ENCODE data around the gene CLDN19. TPM values are rescaled to one million over a fixed set of nuclear protein-coding genes. Genes with fewer than 3 reads are reported as not detected.
A peak's percentile ranks its signal among the peaks of the same experiment; 100 is the strongest.

Gene CLDN19
- total RNA-seq, 5 donors from 2014 or later (not counting 1 experiment from before 2014, with no cell fraction given), result 0.18 TPM; not detected in 4

GRCh38 chr1:42748461-42749410 lies 8.7 kb upstream of the CLDN19 start:
- WGBS (ENCODE audit: insufficient coverage), result 94% methylated on average over 11 of the region's 14 CpGs
- ATAC-seq (replicated peaks in 1 of 4), result no peak

GRCh38 chr1:42748021-42748420 lies 8.0 kb upstream of the CLDN19 start:
- POLR2A ChIA-PET, result no interaction called here
- ATAC-seq (replicated peaks in 1 of 4) (no peak), DNase-seq (no peak)
- H3K36me3 ChIP-seq (ENCODE audit: control insufficient read depth in 2 of 2, extremely low read depth in 1 of 2, insufficient read depth in 1 of 2, low read length in 1 of 2), result peaks cover 8 to 62% of the 10 kb centered on the region in 2 donors
- 93% methylated on average over 9 of the region's 10 CpGs for WGBS (ENCODE audit: insufficient coverage)
- H3K9me3 ChIP-seq, result no peaks in the 10 kb centered on the region
- Mint-ChIP-seq H3K36me3 (peaks cover 42% of the 10 kb centered on the region), H3K4me1 (no peaks in the 10 kb centered on the region), H3K9me3 (peaks cover 0 to 5% (median 0%) of the 10 kb centered on the region in 3 donors), H3K27ac (no peak overlapping the region), H3K27me3 (no peaks in the 10 kb centered on the region), H3K4me3 (no peak overlapping the region)
- no peak overlapping the region for H3K27ac ChIP-seq (ENCODE audit: low read length)
- H3K4me1 ChIP-seq (ENCODE audit: control insufficient read depth in 1 of 2, extremely low read depth in 1 of 2, insufficient read depth in 2 of 2, low read length in 2 of 2), result peaks cover 0 to 2% of the 10 kb centered on the region in 2 experiments
- CTCF ChIA-PET, result interaction anchor here in 1 of 2 donors (0.6 kb wide), 1 partner anchor 1710 kb away, joined by 8 read pairs; no protein-coding TSS in a partner anchor
- H3K27me3 ChIP-seq (replicated peaks in 1 of 2; ENCODE audit: control insufficient read depth in 2 of 2, extremely low read depth in 1 of 2, insufficient read depth in 2 of 2, low read length in 1 of 2), result no peaks in the 10 kb centered on the region
- H3K4me3 ChIP-seq (ENCODE audit: control insufficient read depth in 1 of 2, extremely low read depth in 1 of 2, low read length in 1 of 2), result no peak overlapping the region

More at GRCh38 chr1:42748461-42749410, 8.7 kb upstream of the CLDN19 start:
- Histone ChIP-seq H3K9me3 (no peaks in the 10 kb centered on the region), H3K27me3 (replicated peaks in 1 of 2; ENCODE audit: control insufficient read depth in 2 of 2, extremely low read depth in 1 of 2, insufficient read depth in 2 of 2, low read length in 1 of 2) (no peaks in the 10 kb centered on the region), H3K36me3 (ENCODE audit: control insufficient read depth in 2 of 2, extremely low read depth in 1 of 2, insufficient read depth in 1 of 2, low read length in 1 of 2) (peaks cover 8 to 67% of the 10 kb centered on the region in 2 donors), H3K4me1 (ENCODE audit: control insufficient read depth in 1 of 2, extremely low read depth in 1 of 2, insufficient read depth in 2 of 2, low read length in 2 of 2) (peaks cover 0 to 2% of the 10 kb centered on the region in 2 experiments), H3K27ac (ENCODE audit: low read length) (no peak overlapping the region), H3K4me3 (ENCODE audit: control insufficient read depth in 1 of 2, extremely low read depth in 1 of 2, low read length in 1 of 2) (no peak overlapping the region)
- no peak overlapping the region for H3K4me3 Mint-ChIP-seq
- peaks cover 0 to 5% (median 0%) of the 10 kb centered on the region in 3 donors for H3K9me3 Mint-ChIP-seq
- DNase-seq, result no peak
- no peaks in the 10 kb centered on the region for H3K4me1 Mint-ChIP-seq
- CTCF ChIA-PET, result interaction anchor here (0.6 to 0.8 kb wide), 3 partner anchors 171 to 1860 kb away, joined by 3 to 8 read pairs (median 4); no protein-coding TSS in a partner anchor
- H3K27me3 Mint-ChIP-seq, result no peaks in the 10 kb centered on the region
- peaks cover 46% of the 10 kb centered on the region for H3K36me3 Mint-ChIP-seq
- H3K27ac Mint-ChIP-seq, result peak overlapping the region in 1 of 2 donors; percentile 29
- POLR2A ChIA-PET, result no interaction called here

DNA sequence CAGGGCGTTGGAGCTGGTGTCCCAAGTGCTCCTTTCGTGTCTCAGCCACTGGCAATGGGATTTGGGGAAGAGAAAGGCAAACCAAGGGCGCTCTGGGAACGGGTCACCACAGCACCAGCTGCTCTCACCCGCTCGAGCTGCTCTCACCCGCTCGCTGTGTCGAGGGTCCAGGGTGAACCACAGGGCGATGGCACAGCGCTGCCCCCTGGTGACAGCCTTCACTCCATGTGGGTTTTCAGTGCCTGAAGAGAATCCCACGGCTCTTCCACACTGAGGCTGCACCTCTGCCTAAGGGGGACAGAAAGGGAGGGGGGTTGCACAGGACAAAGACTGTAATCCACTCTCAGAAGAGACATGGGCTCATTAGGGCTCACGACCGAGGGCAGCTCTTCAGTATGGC lies 7.1 kb upstream of the CLDN19 start:
- no peaks in the 10 kb centered on the region for H3K27me3 ChIP-seq (replicated peaks in 1 of 2; ENCODE audit: control insufficient read depth in 2 of 2, extremely low read depth in 1 of 2, insufficient read depth in 2 of 2, low read length in 1 of 2)
- peaks cover 0 to 2% of the 10 kb centered on the region in 2 experiments for H3K4me1 ChIP-seq (ENCODE audit: control insufficient read depth in 1 of 2, extremely low read depth in 1 of 2, insufficient read depth in 2 of 2, low read length in 2 of 2)
- no peak overlapping the region for H3K4me3 ChIP-seq (ENCODE audit: control insufficient read depth in 1 of 2, extremely low read depth in 1 of 2, low read length in 1 of 2)
- peaks cover 8 to 53% of the 10 kb centered on the region in 2 donors for H3K36me3 ChIP-seq (ENCODE audit: control insufficient read depth in 2 of 2, extremely low read depth in 1 of 2, insufficient read depth in 1 of 2, low read length in 1 of 2)
- H3K4me1 Mint-ChIP-seq, result no peaks in the 10 kb centered on the region
- DNase-seq (peak in 29 of 35 experiments; percentile 9 to 67 (median 32)), ATAC-seq (replicated peaks in 1 of 4) (peak in 3 of 4 experiments; percentile 35 to 60 (median 51))
- ChIA-PET CTCF (interaction anchor here in 1 of 2 donors (0.9 kb wide), 1 partner anchor 169 kb away, joined by 4 read pairs; no protein-coding TSS in a partner anchor), POLR2A (interaction anchor here in 1 of 2 donors (0.5 kb wide), 1 partner anchor 19 kb away, joined by 6 read pairs; no protein-coding TSS in a partner anchor)
- no peak overlapping the region for H3K4me3 Mint-ChIP-seq
- WGBS (ENCODE audit: insufficient coverage), result 81% methylated on average over 13 of the region's 14 CpGs
- H3K9me3 ChIP-seq, result no peaks in the 10 kb centered on the region
- H3K9me3 Mint-ChIP-seq, result peaks cover 0 to 5% (median 0%) of the 10 kb centered on the region in 3 donors
- no peaks in the 10 kb centered on the region for H3K27me3 Mint-ChIP-seq
- H3K36me3 Mint-ChIP-seq, result peaks cover 33% of the 10 kb centered on the region
- no peak overlapping the region for H3K27ac Mint-ChIP-seq
- H3K27ac ChIP-seq (ENCODE audit: low read length), result no peak overlapping the region

- no peak overlapping the region for H3K4me3 Mint-ChIP-seq
- Histone ChIP-seq H3K9me3 (no peaks in the 10 kb centered on the region), H3K27me3 (replicated peaks in 1 of 2; ENCODE audit: control insufficient read depth in 2 of 2, extremely low read depth in 1 of 2, insufficient read depth in 2 of 2, low read length in 1 of 2) (no peaks in the 10 kb centered on the region), H3K4me3 (ENCODE audit: control insufficient read depth in 1 of 2, extremely low read depth in 1 of 2, low read length in 1 of 2) (no peak overlapping the region), H3K27ac (ENCODE audit: low read length) (no peak overlapping the region), H3K4me1 (ENCODE audit: control insufficient read depth in 1 of 2, extremely low read depth in 1 of 2, insufficient read depth in 2 of 2, low read length in 2 of 2) (peaks cover 0 to 2% of the 10 kb centered on the region in 2 experiments), H3K36me3 (ENCODE audit: control insufficient read depth in 2 of 2, extremely low read depth in 1 of 2, insufficient read depth in 1 of 2, low read length in 1 of 2) (peaks cover 8 to 47% of the 10 kb centered on the region in 2 donors)
- ChIA-PET POLR2A (interaction anchor here in 1 of 2 donors (0.5 kb wide), 1 partner anchor 19 kb away, joined by 6 read pairs; no protein-coding TSS in a partner anchor), CTCF (interaction anchor here in 1 of 2 donors (0.9 kb wide), 1 partner anchor 168 kb away, joined by 4 read pairs; no protein-coding TSS in a partner anchor)
- DNase-seq (no peak), ATAC-seq (replicated peaks in 1 of 4) (no peak)
- no peak overlapping the region for H3K27ac Mint-ChIP-seq
- 97% methylated on average over 12 of the region's 12 CpGs for WGBS (ENCODE audit: insufficient coverage)
- no peaks in the 10 kb centered on the region for H3K27me3 Mint-ChIP-seq
- H3K4me1 Mint-ChIP-seq, result no peaks in the 10 kb centered on the region
- peaks cover 0 to under 1% (median 0%) of the 10 kb centered on the region in 3 donors for H3K9me3 Mint-ChIP-seq
- H3K36me3 Mint-ChIP-seq, result peaks cover 27% of the 10 kb centered on the region
These were observed 6.5 kb upstream of the CLDN19 start for GRCh38 chr1:42746436-42747105.

- no peak for ATAC-seq (replicated peaks in 1 of 4)
These were observed 5.8 kb upstream of the CLDN19 start for GRCh38 chr1:42745851-42746250.

DNA sequence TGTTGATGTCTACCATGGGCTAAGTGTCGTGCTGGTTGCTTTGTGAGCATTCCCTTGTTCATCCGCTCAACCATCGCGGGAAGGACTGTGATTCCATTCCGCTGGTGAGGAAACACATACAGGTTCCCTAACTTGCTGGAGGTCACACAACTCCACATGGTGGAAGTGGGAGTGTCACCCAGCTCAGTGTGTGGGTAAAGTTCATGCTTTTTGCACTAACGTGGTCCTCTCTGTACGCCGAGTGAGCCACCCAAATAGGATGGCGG lies 4.0 kb upstream of the CLDN19 start:
- CTCF ChIA-PET, result no interaction called here
- DNase-seq, result no peak
- H3K9me3 ChIP-seq, result no peaks in the 10 kb centered on the region
- H3K4me1 Mint-ChIP-seq, result no peaks in the 10 kb centered on the region
- 94% methylated on average over 3 of the region's 9 CpGs for WGBS (ENCODE audit: insufficient coverage)
- H3K36me3 Mint-ChIP-seq, result peaks cover 14% of the 10 kb centered on the region
- H3K36me3 ChIP-seq (ENCODE audit: control insufficient read depth in 2 of 2, extremely low read depth in 1 of 2, insufficient read depth in 1 of 2, low read length in 1 of 2), result peaks cover 3 to 34% of the 10 kb centered on the region in 2 donors
- H3K4me3 ChIP-seq (ENCODE audit: control insufficient read depth in 1 of 2, extremely low read depth in 1 of 2, low read length in 1 of 2), result no peak overlapping the region
- POLR2A ChIA-PET, result no interaction called here
- H3K27ac ChIP-seq (ENCODE audit: low read length), result no peak overlapping the region
- H3K9me3 Mint-ChIP-seq, result no peaks in the 10 kb centered on the region
- no peaks in the 10 kb centered on the region for H3K27me3 Mint-ChIP-seq
- no peak overlapping the region for H3K27ac Mint-ChIP-seq
- peaks cover 0 to 2% of the 10 kb centered on the region in 2 experiments for H3K4me1 ChIP-seq (ENCODE audit: control insufficient read depth in 1 of 2, extremely low read depth in 1 of 2, insufficient read depth in 2 of 2, low read length in 2 of 2)
- no peak overlapping the region for H3K4me3 Mint-ChIP-seq
- no peaks in the 10 kb centered on the region for H3K27me3 ChIP-seq (replicated peaks in 1 of 2; ENCODE audit: control insufficient read depth in 2 of 2, extremely low read depth in 1 of 2, insufficient read depth in 2 of 2, low read length in 1 of 2)
- ATAC-seq (replicated peaks in 1 of 4), result no peak

More at GRCh38 chr1:42745851-42746250, 5.8 kb upstream of the CLDN19 start:
- ChIA-PET CTCF (interaction anchor here in 1 of 2 donors (0.5 to 0.7 kb wide), 2 partner anchors 22 to 338 kb away, joined by 4 read pairs; partner anchors contain the start of gene C1orf50), POLR2A (no interaction called here)
- no peaks in the 10 kb centered on the region for H3K27me3 ChIP-seq (replicated peaks in 1 of 2; ENCODE audit: control insufficient read depth in 2 of 2, extremely low read depth in 1 of 2, insufficient read depth in 2 of 2, low read length in 1 of 2)
- Mint-ChIP-seq H3K9me3 (no peaks in the 10 kb centered on the region), H3K36me3 (peaks cover 26% of the 10 kb centered on the region), H3K27ac (no peak overlapping the region), H3K4me1 (no peaks in the 10 kb centered on the region), H3K4me3 (no peak overlapping the region), H3K27me3 (no peaks in the 10 kb centered on the region)
- H3K27ac ChIP-seq (ENCODE audit: low read length), result no peak overlapping the region
- H3K36me3 ChIP-seq (ENCODE audit: control insufficient read depth in 2 of 2, extremely low read depth in 1 of 2, insufficient read depth in 1 of 2, low read length in 1 of 2), result peaks cover 8 to 47% of the 10 kb centered on the region in 2 donors
- H3K9me3 ChIP-seq, result no peaks in the 10 kb centered on the region
- H3K4me1 ChIP-seq (ENCODE audit: control insufficient read depth in 1 of 2, extremely low read depth in 1 of 2, insufficient read depth in 2 of 2, low read length in 2 of 2), result peaks cover 0 to 2% of the 10 kb centered on the region in 2 experiments
- H3K4me3 ChIP-seq (ENCODE audit: control insufficient read depth in 1 of 2, extremely low read depth in 1 of 2, low read length in 1 of 2), result no peak overlapping the region
- DNase-seq, result no peak
- 98% methylated on average over 6 of the region's 8 CpGs for WGBS (ENCODE audit: insufficient coverage)

All from T-cell (primary cell).